ENCODE measurements around the gene AK9. TPM values are rescaled to one million over a fixed set of nuclear protein-coding genes. Genes with fewer than 3 reads are reported as not detected.

Gene AK9
- total and polyA plus RNA-seq, 2 of the 8 experiments (the other 6 are each of a cell fraction or from before 2014, with no cell fraction given), result 1.8 to 2.2 TPM

DNA sequence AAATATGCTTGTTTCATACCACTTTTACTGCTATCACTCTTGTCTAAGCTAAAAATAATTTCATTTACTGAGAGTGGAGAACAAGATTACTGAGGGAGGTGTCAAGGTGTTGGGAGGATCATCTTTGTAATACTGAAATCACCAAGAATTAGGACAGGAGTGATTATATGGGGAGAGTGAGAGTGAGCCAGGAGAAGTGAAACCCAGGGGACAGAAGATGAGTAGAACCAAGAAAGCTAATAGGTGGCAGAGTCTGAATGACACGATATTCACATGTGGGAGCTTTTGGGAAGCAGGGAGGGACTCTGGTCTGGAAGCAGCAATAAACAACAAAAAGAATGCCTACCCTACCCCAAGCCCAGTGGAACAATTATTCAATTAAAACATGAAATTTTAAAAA lies 58.6 kb downstream of the AK9 start:
- H3K36me3 ChIP-seq (ENCODE audit: control insufficient read depth in 2 of 4, insufficient read depth in 4 of 4, low read length in 3 of 4), result no peaks in the 10 kb centered on the region; a peak in 1 of 8 replicates
- no peak overlapping the region for H2BK12ac ChIP-seq (ENCODE audit: low read depth, low read length)
- FAIRE-seq (no peak), DNase-seq (ENCODE audit: low read depth in 1 of 2, low spot score in 2 of 2) (no peak)
- no peak overlapping the region for H2AFZ ChIP-seq (ENCODE audit: low read length)
- 77% methylated on average over 1 of the region's 1 CpG; no CpG with 5 or more reads in 1 of the 2 experiments for WGBS, 2 experiments (ENCODE audit: extremely low coverage in 1 of 2, insufficient coverage in 1 of 2, insufficient read length in 1 of 2, insufficient replicate concordance in 2 of 2, low coverage in 1 of 2, low lambda C conversion rate in 2 of 2, missing lambda C conversion rate in 1 of 2)
- ChIA-PET POLR2A (ENCODE audit: partially characterized antibody) (no interaction called here), CTCF (ENCODE audit: partially characterized antibody) (no interaction called here)
- no peak overlapping the region for H3K27ac ChIP-seq (ENCODE audit: low read depth, low read length)
- H3K23me2 ChIP-seq (ENCODE audit: low read depth, low read length), result no peaks in the 10 kb centered on the region
- no peaks in the 10 kb centered on the region for H3K79me1 ChIP-seq (ENCODE audit: low read depth, low read length)
- H3K56ac ChIP-seq (replicated peaks; ENCODE audit: insufficient read length, low read depth, low read length), result no peak overlapping the region
- TF ChIP-seq TBP (IDR thresholded peaks at IDR 0.05; ENCODE audit: low read depth, low read length), result no peak
- no peak for TF ChIP-seq MAFK (IDR thresholded peaks at IDR 0.05; ENCODE audit: low read depth, low read length)
- TF ChIP-seq TEAD4 (IDR thresholded peaks at IDR 0.05; ENCODE audit: low read depth, low read length), result no peak
- TF ChIP-seq KDM4A (IDR thresholded peaks at IDR 0.05; ENCODE audit: low read depth, low read length, severe bottlenecking), result no peak
- TF ChIP-seq GABPA (IDR thresholded peaks at IDR 0.05; ENCODE audit: borderline replicate concordance, insufficient read depth, low read length), result no peak
- TF ChIP-seq POLR2A (IDR thresholded peaks at IDR 0.05; ENCODE audit: control extremely low read depth in 1 of 2, low read depth in 2 of 2, low read length in 2 of 2), result no peak
- TF ChIP-seq HDAC2 (IDR thresholded peaks at IDR 0.05; ENCODE audit: borderline replicate concordance in 1 of 2, low read depth in 2 of 2, low read length in 2 of 2), result no peak
- no peak for TF ChIP-seq SP2 (IDR thresholded peaks at IDR 0.05; ENCODE audit: low read length)
- TF ChIP-seq, protein P1, sequence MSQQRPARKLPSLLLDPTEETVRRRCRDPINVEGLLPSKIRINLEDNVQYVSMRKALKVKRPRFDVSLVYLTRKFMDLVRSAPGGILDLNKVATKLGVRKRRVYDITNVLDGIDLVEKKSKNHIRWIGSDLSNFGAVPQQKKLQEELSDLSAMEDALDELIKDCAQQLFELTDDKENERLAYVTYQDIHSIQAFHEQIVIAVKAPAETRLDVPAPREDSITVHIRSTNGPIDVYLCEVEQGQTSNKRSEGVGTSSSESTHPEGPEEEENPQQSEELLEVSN (IDR thresholded peaks at IDR 0.05), result no peak
- TF ChIP-seq JUND (IDR thresholded peaks at IDR 0.05; ENCODE audit: low read length), result no peak
- no peak overlapping the region for H3K4me3 ChIP-seq (ENCODE audit: extremely low read depth in 1 of 4, insufficient read depth in 2 of 4, low read depth in 3 of 4, low read length in 4 of 4)
- H3K9ac ChIP-seq (replicated peaks in 1 of 4; ENCODE audit: extremely low read depth in 1 of 4, low read depth in 3 of 4, low read length in 3 of 4), result no peak overlapping the region
- H3K14ac ChIP-seq (ENCODE audit: insufficient read length), result no peak overlapping the region
- H3K27me3 ChIP-seq (replicated peaks in 1 of 4; ENCODE audit: control insufficient read depth in 3 of 4, extremely low read depth in 1 of 4, insufficient read depth in 3 of 4, low read length in 3 of 4), result no peaks in the 10 kb centered on the region
- H3K4me1 ChIP-seq (replicated peaks in 1 of 4; ENCODE audit: control insufficient read depth in 3 of 4, insufficient read depth in 4 of 4, low read length in 3 of 4), result no peaks in the 10 kb centered on the region
- H3K4me2 ChIP-seq (ENCODE audit: insufficient read depth in 1 of 2, low read depth in 2 of 2, low read length in 2 of 2), result no peak overlapping the region
- H3K79me2 ChIP-seq (ENCODE audit: control insufficient read depth in 1 of 2, insufficient read depth in 2 of 2, low read length in 2 of 2), result no peaks in the 10 kb centered on the region
- H4K8ac ChIP-seq (ENCODE audit: extremely low read depth, insufficient read depth, low read length), result no peak overlapping the region
- H4K91ac ChIP-seq (replicated peaks; ENCODE audit: insufficient read length, low read length), result no peak overlapping the region
- no peak overlapping the region for H2BK15ac ChIP-seq (ENCODE audit: low read length)
- no peak overlapping the region for H3K23ac ChIP-seq (ENCODE audit: insufficient read length)
- no peak overlapping the region for H2BK20ac ChIP-seq (ENCODE audit: low read length)
- no peak overlapping the region for H3K4ac ChIP-seq (replicated peaks; ENCODE audit: insufficient read length, low read depth, low read length)
- H4K20me1 ChIP-seq (replicated peaks in 1 of 2; ENCODE audit: control insufficient read depth in 1 of 2, insufficient read depth in 2 of 2, low read length in 2 of 2), result no peaks in the 10 kb centered on the region
- H4K5ac ChIP-seq (ENCODE audit: insufficient read length, low read depth, low read length), result no peak overlapping the region
- no peaks in the 10 kb centered on the region; a peak in 1 of 4 replicates for H3K9me3 ChIP-seq (ENCODE audit: insufficient read depth in 2 of 2, low read depth in 1 of 2, low read length in 1 of 2)
- H2AK5ac ChIP-seq (ENCODE audit: low read depth, low read length), result no peak overlapping the region
- no peak overlapping the region for H3K18ac ChIP-seq (ENCODE audit: extremely low read depth, low read length)
- no peak overlapping the region for H2BK120ac ChIP-seq (replicated peaks; ENCODE audit: low read depth, low read length)
- H2BK5ac ChIP-seq (ENCODE audit: low read depth, low read length), result no peak overlapping the region
